Transverse colon (tissue), 4 donors: ENCODE measurements around the gene RCL1.

Experiments
- EP300 ChIP-seq: sonication (generic); formaldehyde crosslinking; IDR thresholded peaks from one replicate; pipeline ENCODE4 v1.6.1; 2017; ENCODE audit warnings: antibody characterized with exemption, low read depth
- POLR2AphosphoS5 ChIP-seq, 3 donors: sonication (generic); formaldehyde crosslinking; IDR thresholded peaks; one replicate each; pipeline ENCODE4 v1.6.1; 2016; ENCODE audit warnings: antibody characterized with exemption in 3 of 3
- TF ChIP-seq, protein P1 (sequence below), 5 experiments: fragments of 200-600 bp in 3 of 5; fragments of 450-650 bp in 2 of 5; sonication (generic) in 3 of 5; IDR thresholded peaks; 1 replicate in 2 of 5; 2 replicates in 3 of 5; pipeline ENCODE4 v1.5.1; 2016 to 2017; ENCODE audit warnings: antibody characterized with exemption in 5 of 5, inconsistent platforms in 3 of 5, mild to moderate bottlenecking in 2 of 5, moderate library complexity in 1 of 5

DNA sequence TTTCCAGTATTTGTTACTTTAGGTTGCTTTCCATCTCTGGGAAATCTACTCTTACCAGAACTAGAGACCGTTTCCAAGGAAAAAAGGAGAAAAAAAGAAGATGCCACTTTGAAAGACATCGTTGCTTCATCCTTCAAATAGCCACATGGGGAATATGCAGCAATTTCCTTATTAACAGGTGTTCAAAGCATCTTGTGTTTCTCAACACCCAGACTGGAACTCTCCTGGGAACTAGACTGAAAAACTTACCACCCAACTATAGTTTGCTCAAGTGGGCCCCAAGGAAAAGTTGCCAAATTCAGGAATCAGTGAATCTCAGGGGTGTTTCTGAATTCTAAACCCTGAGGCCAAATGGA is 112.4 kb downstream of the RCL1 start:
- TF ChIP-seq, protein P1, sequence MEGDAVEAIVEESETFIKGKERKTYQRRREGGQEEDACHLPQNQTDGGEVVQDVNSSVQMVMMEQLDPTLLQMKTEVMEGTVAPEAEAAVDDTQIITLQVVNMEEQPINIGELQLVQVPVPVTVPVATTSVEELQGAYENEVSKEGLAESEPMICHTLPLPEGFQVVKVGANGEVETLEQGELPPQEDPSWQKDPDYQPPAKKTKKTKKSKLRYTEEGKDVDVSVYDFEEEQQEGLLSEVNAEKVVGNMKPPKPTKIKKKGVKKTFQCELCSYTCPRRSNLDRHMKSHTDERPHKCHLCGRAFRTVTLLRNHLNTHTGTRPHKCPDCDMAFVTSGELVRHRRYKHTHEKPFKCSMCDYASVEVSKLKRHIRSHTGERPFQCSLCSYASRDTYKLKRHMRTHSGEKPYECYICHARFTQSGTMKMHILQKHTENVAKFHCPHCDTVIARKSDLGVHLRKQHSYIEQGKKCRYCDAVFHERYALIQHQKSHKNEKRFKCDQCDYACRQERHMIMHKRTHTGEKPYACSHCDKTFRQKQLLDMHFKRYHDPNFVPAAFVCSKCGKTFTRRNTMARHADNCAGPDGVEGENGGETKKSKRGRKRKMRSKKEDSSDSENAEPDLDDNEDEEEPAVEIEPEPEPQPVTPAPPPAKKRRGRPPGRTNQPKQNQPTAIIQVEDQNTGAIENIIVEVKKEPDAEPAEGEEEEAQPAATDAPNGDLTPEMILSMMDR (IDR thresholded peaks at IDR 0.05): no peak
- no peak for TF ChIP-seq POLR2AphosphoS5 (IDR thresholded peaks at IDR 0.05)
- TF ChIP-seq EP300: no peak
